Stomach (tissue), 9 donors: ENCODE data around the gene NT5C1B. TPM values are rescaled to one million over a fixed set of nuclear protein-coding genes. Genes with fewer than 3 reads are reported as not detected.

Experiments used
- DNase-seq, 2 donors: peaks; one replicate each; pipeline versions ENCODE4 v3.0.0 to v3.0.0-alpha.2; 2013 to 2019
- H3K27ac ChIP-seq, 5 donors: fragments of 200-600 bp in 4 of 5; sonication (generic) in 4 of 5; one replicate each; pipeline ENCODE4 v1.5.1; 2013 to 2019; ENCODE audit warnings: mild to moderate bottlenecking in 1 of 5, moderate library complexity in 1 of 5
- H3K27me3 ChIP-seq, 3 donors: fragments of 200-600 bp; sonication (generic); one replicate each; pipeline ENCODE4 v1.5.1; 2017 to 2019; ENCODE audit warnings: mixed run types in 1 of 3
- H3K36me3 ChIP-seq, 4 donors: fragments of 200-600 bp; sonication (generic); 1 replicate in 3 of 4; 2 replicates in 1 of 4; pipeline ENCODE4 v1.5.1; 2016 to 2019
- H3K4me1 ChIP-seq, 4 donors: fragments of 200-600 bp; sonication (generic); one replicate each; pipeline ENCODE4 v1.5.1; 2016 to 2019
- H3K4me3 ChIP-seq, 4 donors: fragments of 200-600 bp; sonication (generic) in 3 of 4; one replicate each; pipeline ENCODE4 v1.5.1; 2016 to 2019; ENCODE audit warnings: mild to moderate bottlenecking in 1 of 4
- H3K9me3 ChIP-seq, 4 donors: fragments of 200-600 bp; sonication (generic); one replicate each; pipeline ENCODE4 v1.5.1; 2016 to 2019
- CTCF ChIP-seq, 7 experiments: fragments of 450-650 bp in 4 of 7; fragments of 200-600 bp in 3 of 7; sonication (generic) in 3 of 7; IDR thresholded peaks; one replicate each; pipeline ENCODE4 v1.5.1; 2016 to 2019; ENCODE audit warnings: antibody characterized with exemption in 7 of 7, control low read depth in 2 of 7, mild to moderate bottlenecking in 1 of 7
- EP300 ChIP-seq: sonication (generic); formaldehyde crosslinking; IDR thresholded peaks from one replicate; pipeline ENCODE4 v1.6.1; 2017; ENCODE audit warnings: antibody characterized with exemption
- POLR2A ChIP-seq, 4 donors: fragments of 450-650 bp; IDR thresholded peaks; one replicate each; pipeline ENCODE4 v1.6.1; 2016; ENCODE audit warnings: antibody characterized with exemption in 4 of 4, control low read depth in 2 of 4, mild to moderate bottlenecking in 1 of 4, moderate library complexity in 1 of 4
- POLR2AphosphoS5 ChIP-seq, 3 donors: sonication (generic); formaldehyde crosslinking; IDR thresholded peaks; one replicate each; pipeline ENCODE4 v1.6.1; 2016; ENCODE audit warnings: antibody characterized with exemption in 3 of 3
- WGBS, 5 donors: extraction: QIAGEN DNeasy Blood & Tissue Kit in 3 of 5; methylation state at CpG; one replicate each; pipeline versions ENCODE4 v1.1.5 to v1.1.7; 2013 to 2018; 5-methylcytosine and 5-hydroxymethylcytosine counted together
- intact Hi-C: fragments of 100-400 bp; cut with DNase I; formaldehyde crosslinking; loops from one replicate; pipeline ENCODE4 v1.15.1; 2023; ENCODE audit warnings: low total_unique reads
- polyA plus RNA-seq, 3 donors: library from polyadenylated mRNA; stranded (reverse); fragments of 200-250 nt; gene quantifications; one replicate each; pipeline ENCODE4 v1.2.3, GENCODE V29; 2013
- total RNA-seq, 5 donors: library from RNA; depleted of rRNA; stranded (reverse); fragments of >200 nt; gene quantifications; one replicate each; pipeline versions ENCODE4 v1.1.0 to v1.2.3, GENCODE V29; 2014 to 2016
- donor health status: healthy with polysubstance abuse.
- donor health status: Bipolar disorder and iron deficiency.
- donor health status: healthy.

NT5C1B gene
- total and polyA plus RNA-seq, 8 donors = not detected

DNA sequence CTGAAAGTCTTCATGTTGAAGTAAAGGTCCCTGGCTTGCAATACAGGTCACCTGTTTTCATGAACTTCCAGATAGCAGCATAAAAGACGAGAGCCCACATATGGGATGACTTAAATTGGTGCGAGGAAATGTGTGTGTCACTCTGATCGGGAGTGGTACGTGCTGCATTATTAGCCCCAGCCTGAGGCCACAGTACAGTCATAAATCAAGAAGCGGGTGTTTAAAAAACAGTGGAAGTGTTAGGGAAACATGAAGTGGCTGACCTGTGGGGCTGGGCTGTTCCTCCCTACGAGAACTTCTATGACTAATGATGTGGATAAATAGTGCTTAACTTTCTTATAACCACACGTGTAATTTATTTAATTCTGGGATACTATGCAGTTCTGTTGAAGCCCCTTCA, 53.3 kb downstream of the NT5C1B start:
- no peaks in the 10 kb centered on the region for H3K27me3 ChIP-seq
- WGBS, 5 donors = 29 to 42% (median 33%) methylated on average over 7 of the region's 7 CpGs
- no peaks in the 10 kb centered on the region for H3K9me3 ChIP-seq
- peak in 1 of 2 donors; percentile 60 for DNase-seq
- H3K36me3 ChIP-seq = no peaks in the 10 kb centered on the region
- intact Hi-C loops = no loop called here
- no peak overlapping the region for H3K4me3 ChIP-seq
- H3K4me1 ChIP-seq = peaks cover 0 to 4% (median 0%) of the 10 kb centered on the region in 4 donors
- TF ChIP-seq POLR2A (IDR thresholded peaks at IDR 0.05) (no peak), POLR2AphosphoS5 (IDR thresholded peaks at IDR 0.05) (no peak), EP300 (no peak)
- peak overlapping the region in 1 of 5 donors; percentile 12 for H3K27ac ChIP-seq

DNA sequence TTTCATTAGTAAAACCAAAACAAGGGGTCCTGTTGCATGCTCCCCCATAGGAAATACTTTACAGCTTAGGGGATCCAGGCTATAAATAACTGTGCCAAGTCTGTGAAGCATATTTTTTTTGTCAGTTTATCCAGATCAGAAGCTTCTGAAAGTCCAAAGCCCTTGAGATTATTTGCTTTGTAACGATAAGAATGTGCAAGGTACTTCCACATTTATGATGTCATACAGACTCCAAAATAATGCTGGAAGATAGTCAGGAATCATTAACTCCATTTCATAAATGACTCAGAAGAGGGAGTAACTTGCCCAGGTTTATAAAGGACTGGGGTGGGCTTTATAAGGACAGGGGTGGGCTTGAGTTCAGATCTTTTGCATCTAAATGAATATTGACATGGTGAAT, 58.2 kb downstream of the NT5C1B start:
- DNase-seq = no peak
- Histone ChIP-seq H3K4me1 (peaks cover 0 to 4% (median 1%) of the 10 kb centered on the region in 4 donors), H3K9me3 (no peaks in the 10 kb centered on the region), H3K27me3 (no peaks in the 10 kb centered on the region), H3K4me3 (no peak overlapping the region), H3K36me3 (no peaks in the 10 kb centered on the region), H3K27ac (no peak overlapping the region)
- intact Hi-C loops = no loop called here
- 31 to 47% (median 39%) methylated on average over 1 of the region's 1 CpG for WGBS, 5 donors
- no peak for TF ChIP-seq POLR2AphosphoS5 (IDR thresholded peaks at IDR 0.05)
- no peak for TF ChIP-seq POLR2A (IDR thresholded peaks at IDR 0.05)
- no peak for TF ChIP-seq CTCF (IDR thresholded peaks at IDR 0.05)
- TF ChIP-seq EP300 = no peak

GRCh38 chr2:18527822-18528221, 61.5 kb downstream of the NT5C1B start:
- Histone ChIP-seq H3K36me3 (no peaks in the 10 kb centered on the region), H3K27me3 (no peaks in the 10 kb centered on the region), H3K4me1 (peaks cover 0 to 8% (median 0%) of the 10 kb centered on the region in 4 donors), H3K4me3 (no peak overlapping the region), H3K27ac (no peak overlapping the region), H3K9me3 (no peaks in the 10 kb centered on the region)
- WGBS, 5 donors = 67 to 92% (median 81%) methylated on average over 4 of the region's 4 CpGs
- no peak for DNase-seq
- intact Hi-C loops = loop anchor here (10.0 kb wide), 2 partner anchors 217 to 837 kb away; no protein-coding TSS in a partner anchor
- TF ChIP-seq EP300 (no peak), CTCF (IDR thresholded peaks at IDR 0.05) (no peak), POLR2AphosphoS5 (IDR thresholded peaks at IDR 0.05) (no peak), POLR2A (IDR thresholded peaks at IDR 0.05) (no peak)

DNA sequence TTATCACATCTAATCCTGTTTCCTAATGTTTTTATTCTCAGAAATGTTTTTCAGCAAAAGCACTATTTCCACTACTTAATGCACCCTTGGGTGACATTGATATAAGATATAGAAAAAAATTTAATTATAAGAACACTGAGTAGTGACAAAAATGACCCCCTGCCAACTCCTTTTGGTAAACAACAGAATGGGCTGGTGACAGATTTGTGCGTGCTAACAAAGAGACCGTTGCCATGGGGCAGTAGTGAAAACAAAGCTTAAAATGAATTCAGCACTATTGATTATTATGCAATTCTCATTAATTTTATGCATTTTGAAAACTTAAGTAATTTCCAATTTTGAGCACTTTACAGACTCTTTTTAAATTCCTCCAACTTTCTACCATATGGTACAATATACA, 62.0 kb downstream of the NT5C1B start:
- no peak for DNase-seq
- no peaks in the 10 kb centered on the region for H3K36me3 ChIP-seq
- peaks cover 0 to 11% (median 0%) of the 10 kb centered on the region in 4 donors for H3K4me1 ChIP-seq
- no peak for TF ChIP-seq POLR2AphosphoS5 (IDR thresholded peaks at IDR 0.05)
- no peak for TF ChIP-seq CTCF (IDR thresholded peaks at IDR 0.05)
- TF ChIP-seq POLR2A (IDR thresholded peaks at IDR 0.05) = no peak
- TF ChIP-seq EP300 = no peak
- H3K27me3 ChIP-seq = no peaks in the 10 kb centered on the region
- no peak overlapping the region for H3K27ac ChIP-seq
- intact Hi-C loops = loop anchor here (10.0 kb wide), 2 partner anchors 217 to 837 kb away; no protein-coding TSS in a partner anchor
- WGBS, 5 donors = 49 to 70% (median 63%) methylated on average over 2 of the region's 2 CpGs
- no peaks in the 10 kb centered on the region for H3K9me3 ChIP-seq
- no peak overlapping the region for H3K4me3 ChIP-seq

GRCh38 chr2:18526429-18526828, 62.9 kb downstream of the NT5C1B start:
- DNase-seq = no peak
- H3K27ac ChIP-seq = no peak overlapping the region
- H3K36me3 ChIP-seq = no peaks in the 10 kb centered on the region
- intact Hi-C loops = loop anchor here (10.0 kb wide), 2 partner anchors 218 to 838 kb away; no protein-coding TSS in a partner anchor
- no peaks in the 10 kb centered on the region for H3K27me3 ChIP-seq
- H3K4me3 ChIP-seq = no peak overlapping the region
- no peak for TF ChIP-seq EP300
- no peak for TF ChIP-seq CTCF (IDR thresholded peaks at IDR 0.05)
- no peak for TF ChIP-seq POLR2AphosphoS5 (IDR thresholded peaks at IDR 0.05)
- no peak for TF ChIP-seq POLR2A (IDR thresholded peaks at IDR 0.05)
- 59 to 85% (median 83%) methylated on average over 5 to 7 of the region's 7 CpGs for WGBS, 5 donors
- H3K9me3 ChIP-seq = no peaks in the 10 kb centered on the region
- peaks cover 0 to 18% (median 1%) of the 10 kb centered on the region in 4 donors for H3K4me1 ChIP-seq
